H1 (cell line): Measurements from ENCODE around the gene TRIM7. TPM values are rescaled to one million over a fixed set of nuclear protein-coding genes. Genes with fewer than 3 reads are reported as not detected.

Source experiments
- BCL11A ChIP-seq, 2 experiments: IDR thresholded peaks; one replicate each; pipeline ENCODE4 v1.6.1; 2011; ENCODE audit warnings: low read depth in 2 of 2, low read length in 2 of 2, mild to moderate bottlenecking in 2 of 2
- CEBPB ChIP-seq: IDR thresholded peaks from 2 replicates; pipeline ENCODE4 v1.6.1; 2012; ENCODE audit warnings: low read depth, low read length
- EGR1 ChIP-seq: IDR thresholded peaks from 2 replicates; pipeline ENCODE4 v1.6.1; 2011; ENCODE audit warnings: low read depth, low read length, borderline replicate concordance
- EP300 ChIP-seq, 2 experiments: IDR thresholded peaks; 1 replicate in 1 of 2; 2 replicates in 1 of 2; pipeline ENCODE4 v1.6.1; 2011 to 2012; ENCODE audit warnings: low read depth in 2 of 2, low read length in 2 of 2, mild to moderate bottlenecking in 2 of 2, borderline replicate concordance in 1 of 2, inconsistent platforms in 1 of 2, moderate library complexity in 1 of 2
- GABPA ChIP-seq: IDR thresholded peaks from 2 replicates; pipeline ENCODE4 v1.6.1; 2011; ENCODE audit warnings: mild to moderate bottlenecking, low read length, moderate library complexity, borderline replicate concordance; ENCODE audit not compliant: insufficient read depth
- GTF2F1 ChIP-seq: IDR thresholded peaks from 2 replicates; pipeline ENCODE4 v1.6.1; 2012; ENCODE audit warnings: low read depth, low read length, improper control_type of control experiment, borderline replicate concordance
- POLR2A ChIP-seq, 2 experiments: IDR thresholded peaks; 1 replicate in 1 of 2; 2 replicates in 1 of 2; pipeline ENCODE4 v1.6.1; 2011; ENCODE audit warnings: low read depth in 2 of 2, low read length in 2 of 2, mild to moderate bottlenecking in 2 of 2; ENCODE audit errors: control extremely low read depth in 1 of 2
- RXRA ChIP-seq: IDR thresholded peaks from 2 replicates; pipeline ENCODE4 v1.6.1; 2011; ENCODE audit warnings: low read depth, mild to moderate bottlenecking, low read length, moderate library complexity; ENCODE audit not compliant: insufficient read depth
- TAF1 ChIP-seq: IDR thresholded peaks from 2 replicates; pipeline ENCODE4 v1.6.1; 2011; ENCODE audit warnings: mild to moderate bottlenecking, low read depth, low read length
- polyA plus RNA-seq, 7 experiments: library from polyadenylated mRNA; depleted of rRNA in 3 of 7; stranded (reverse) in 5 of 7; unstranded in 2 of 7; fragments of >200 nt in 5 of 7; fragments of 200-250 nt in 2 of 7; gene quantifications; 1 replicate in 5 of 7; 2 replicates in 1 of 7; 4 replicates in 1 of 7; pipeline versions ENCODE4 v1.2.1 to v1.2.3, GENCODE V29; 2011 to 2013; ENCODE audit warnings: missing spikeins in 2 of 7, mixed read lengths in 2 of 7
- total RNA-seq: library from RNA; stranded (reverse); fragmentation: NEBNext Ultra II Directional; extraction: Animal tissue kit (Norgen Biotek cat#: 25700); gene quantifications from 2 replicates; pipeline ENCODE4 v1.2.1, GENCODE V29; 2021
- TF ChIP-seq, protein P1 (sequence below): fragments of 300-600 bp; sonication (generic); IDR thresholded peaks from 2 replicates; pipeline ENCODE4 v1.7.1; 2012; ENCODE audit warnings: low read length, moderate library complexity, mild to moderate bottlenecking, inconsistent platforms; ENCODE audit not compliant: insufficient replicate concordance

Gene TRIM7
- total and polyA plus RNA-seq, 2 of the 8 experiments (the other 6 are each of a cell fraction or from before 2014, with no cell fraction given), result 0.36 to 0.47 TPM

DNA sequence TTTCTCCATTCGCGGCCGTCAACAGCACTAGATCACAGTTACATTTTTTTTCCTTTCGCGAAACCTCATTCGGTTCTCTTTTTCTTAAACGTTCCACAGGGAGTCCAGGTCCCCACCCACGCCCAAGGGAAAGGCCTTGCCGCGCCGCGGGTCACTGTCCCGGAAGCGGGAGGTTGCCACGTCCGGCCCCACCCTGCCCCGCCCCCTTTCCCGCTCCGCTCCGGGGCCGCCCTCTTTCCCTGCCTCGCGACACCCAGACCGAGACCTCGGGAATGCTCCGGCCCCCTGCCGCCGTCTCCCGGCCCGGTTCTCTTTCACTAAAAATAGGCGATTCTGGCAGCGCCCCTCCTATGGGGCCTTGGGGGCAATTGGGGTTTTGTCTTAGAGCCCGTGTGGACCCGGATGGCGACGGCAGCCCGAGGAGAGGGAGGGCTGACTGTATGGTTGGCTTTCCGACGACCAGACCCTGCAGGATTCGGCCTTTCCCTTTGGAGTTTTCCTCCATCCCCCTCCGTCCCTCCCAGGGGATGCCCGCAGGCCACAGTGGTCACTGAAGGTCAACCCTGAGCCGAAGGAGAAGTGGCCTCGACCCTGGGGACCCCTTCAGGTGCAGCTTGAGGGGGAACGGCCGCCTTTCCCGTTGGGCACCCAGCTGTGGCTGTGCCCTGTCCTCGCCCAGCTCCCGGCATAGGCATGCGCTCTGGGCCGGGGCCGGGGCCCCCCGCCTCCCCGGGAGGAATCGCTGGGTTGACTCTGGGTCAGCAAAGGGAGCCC, 41.5 kb upstream of the TRIM7 start (continued):
- TF ChIP-seq, protein P1, sequence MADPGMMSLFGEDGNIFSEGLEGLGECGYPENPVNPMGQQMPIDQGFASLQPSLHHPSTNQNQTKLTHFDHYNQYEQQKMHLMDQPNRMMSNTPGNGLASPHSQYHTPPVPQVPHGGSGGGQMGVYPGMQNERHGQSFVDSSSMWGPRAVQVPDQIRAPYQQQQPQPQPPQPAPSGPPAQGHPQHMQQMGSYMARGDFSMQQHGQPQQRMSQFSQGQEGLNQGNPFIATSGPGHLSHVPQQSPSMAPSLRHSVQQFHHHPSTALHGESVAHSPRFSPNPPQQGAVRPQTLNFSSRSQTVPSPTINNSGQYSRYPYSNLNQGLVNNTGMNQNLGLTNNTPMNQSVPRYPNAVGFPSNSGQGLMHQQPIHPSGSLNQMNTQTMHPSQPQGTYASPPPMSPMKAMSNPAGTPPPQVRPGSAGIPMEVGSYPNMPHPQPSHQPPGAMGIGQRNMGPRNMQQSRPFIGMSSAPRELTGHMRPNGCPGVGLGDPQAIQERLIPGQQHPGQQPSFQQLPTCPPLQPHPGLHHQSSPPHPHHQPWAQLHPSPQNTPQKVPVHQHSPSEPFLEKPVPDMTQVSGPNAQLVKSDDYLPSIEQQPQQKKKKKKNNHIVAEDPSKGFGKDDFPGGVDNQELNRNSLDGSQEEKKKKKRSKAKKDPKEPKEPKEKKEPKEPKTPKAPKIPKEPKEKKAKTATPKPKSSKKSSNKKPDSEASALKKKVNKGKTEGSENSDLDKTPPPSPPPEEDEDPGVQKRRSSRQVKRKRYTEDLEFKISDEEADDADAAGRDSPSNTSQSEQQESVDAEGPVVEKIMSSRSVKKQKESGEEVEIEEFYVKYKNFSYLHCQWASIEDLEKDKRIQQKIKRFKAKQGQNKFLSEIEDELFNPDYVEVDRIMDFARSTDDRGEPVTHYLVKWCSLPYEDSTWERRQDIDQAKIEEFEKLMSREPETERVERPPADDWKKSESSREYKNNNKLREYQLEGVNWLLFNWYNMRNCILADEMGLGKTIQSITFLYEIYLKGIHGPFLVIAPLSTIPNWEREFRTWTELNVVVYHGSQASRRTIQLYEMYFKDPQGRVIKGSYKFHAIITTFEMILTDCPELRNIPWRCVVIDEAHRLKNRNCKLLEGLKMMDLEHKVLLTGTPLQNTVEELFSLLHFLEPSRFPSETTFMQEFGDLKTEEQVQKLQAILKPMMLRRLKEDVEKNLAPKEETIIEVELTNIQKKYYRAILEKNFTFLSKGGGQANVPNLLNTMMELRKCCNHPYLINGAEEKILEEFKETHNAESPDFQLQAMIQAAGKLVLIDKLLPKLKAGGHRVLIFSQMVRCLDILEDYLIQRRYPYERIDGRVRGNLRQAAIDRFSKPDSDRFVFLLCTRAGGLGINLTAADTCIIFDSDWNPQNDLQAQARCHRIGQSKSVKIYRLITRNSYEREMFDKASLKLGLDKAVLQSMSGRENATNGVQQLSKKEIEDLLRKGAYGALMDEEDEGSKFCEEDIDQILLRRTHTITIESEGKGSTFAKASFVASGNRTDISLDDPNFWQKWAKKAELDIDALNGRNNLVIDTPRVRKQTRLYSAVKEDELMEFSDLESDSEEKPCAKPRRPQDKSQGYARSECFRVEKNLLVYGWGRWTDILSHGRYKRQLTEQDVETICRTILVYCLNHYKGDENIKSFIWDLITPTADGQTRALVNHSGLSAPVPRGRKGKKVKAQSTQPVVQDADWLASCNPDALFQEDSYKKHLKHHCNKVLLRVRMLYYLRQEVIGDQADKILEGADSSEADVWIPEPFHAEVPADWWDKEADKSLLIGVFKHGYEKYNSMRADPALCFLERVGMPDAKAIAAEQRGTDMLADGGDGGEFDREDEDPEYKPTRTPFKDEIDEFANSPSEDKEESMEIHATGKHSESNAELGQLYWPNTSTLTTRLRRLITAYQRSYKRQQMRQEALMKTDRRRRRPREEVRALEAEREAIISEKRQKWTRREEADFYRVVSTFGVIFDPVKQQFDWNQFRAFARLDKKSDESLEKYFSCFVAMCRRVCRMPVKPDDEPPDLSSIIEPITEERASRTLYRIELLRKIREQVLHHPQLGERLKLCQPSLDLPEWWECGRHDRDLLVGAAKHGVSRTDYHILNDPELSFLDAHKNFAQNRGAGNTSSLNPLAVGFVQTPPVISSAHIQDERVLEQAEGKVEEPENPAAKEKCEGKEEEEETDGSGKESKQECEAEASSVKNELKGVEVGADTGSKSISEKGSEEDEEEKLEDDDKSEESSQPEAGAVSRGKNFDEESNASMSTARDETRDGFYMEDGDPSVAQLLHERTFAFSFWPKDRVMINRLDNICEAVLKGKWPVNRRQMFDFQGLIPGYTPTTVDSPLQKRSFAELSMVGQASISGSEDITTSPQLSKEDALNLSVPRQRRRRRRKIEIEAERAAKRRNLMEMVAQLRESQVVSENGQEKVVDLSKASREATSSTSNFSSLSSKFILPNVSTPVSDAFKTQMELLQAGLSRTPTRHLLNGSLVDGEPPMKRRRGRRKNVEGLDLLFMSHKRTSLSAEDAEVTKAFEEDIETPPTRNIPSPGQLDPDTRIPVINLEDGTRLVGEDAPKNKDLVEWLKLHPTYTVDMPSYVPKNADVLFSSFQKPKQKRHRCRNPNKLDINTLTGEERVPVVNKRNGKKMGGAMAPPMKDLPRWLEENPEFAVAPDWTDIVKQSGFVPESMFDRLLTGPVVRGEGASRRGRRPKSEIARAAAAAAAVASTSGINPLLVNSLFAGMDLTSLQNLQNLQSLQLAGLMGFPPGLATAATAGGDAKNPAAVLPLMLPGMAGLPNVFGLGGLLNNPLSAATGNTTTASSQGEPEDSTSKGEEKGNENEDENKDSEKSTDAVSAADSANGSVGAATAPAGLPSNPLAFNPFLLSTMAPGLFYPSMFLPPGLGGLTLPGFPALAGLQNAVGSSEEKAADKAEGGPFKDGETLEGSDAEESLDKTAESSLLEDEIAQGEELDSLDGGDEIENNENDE, result no peak
- peak; percentile 60; the same call in 1 of the 2 replicates for TF ChIP-seq TAF1
- no peak for TF ChIP-seq CEBPB
- TF ChIP-seq BCL11A (IDR thresholded peaks at IDR 0.05; ENCODE audit: low read depth in 2 of 2, low read length in 2 of 2), result no peak
- no peak for TF ChIP-seq RXRA
- peak in 1 of 2 experiments; percentile 53; a peak in 2 of 3 replicates for TF ChIP-seq POLR2A (IDR thresholded peaks at IDR 0.05; ENCODE audit: control extremely low read depth in 1 of 2, low read depth in 2 of 2, low read length in 2 of 2)
- TF ChIP-seq GTF2F1, result no peak
- TF ChIP-seq GABPA, result no peak
- TF ChIP-seq EP300 (IDR thresholded peaks at IDR 0.05; ENCODE audit: borderline replicate concordance in 1 of 2, low read depth in 2 of 2, low read length in 2 of 2), result no peak
- peak; percentile 52; the same call in 1 of the 2 replicates for TF ChIP-seq EGR1
